HG02623 (cell line): ENCODE results near the gene DRC1.

ENCODE experiments used
- ATAC-seq: cut with Tn5 transposase; IDR thresholded peaks from one replicate; pipeline ENCODE4 v1.9.1; 2021; ENCODE audit warnings: moderate library complexity; ENCODE audit not compliant: unreplicated experiment

DRC1 gene

DNA sequence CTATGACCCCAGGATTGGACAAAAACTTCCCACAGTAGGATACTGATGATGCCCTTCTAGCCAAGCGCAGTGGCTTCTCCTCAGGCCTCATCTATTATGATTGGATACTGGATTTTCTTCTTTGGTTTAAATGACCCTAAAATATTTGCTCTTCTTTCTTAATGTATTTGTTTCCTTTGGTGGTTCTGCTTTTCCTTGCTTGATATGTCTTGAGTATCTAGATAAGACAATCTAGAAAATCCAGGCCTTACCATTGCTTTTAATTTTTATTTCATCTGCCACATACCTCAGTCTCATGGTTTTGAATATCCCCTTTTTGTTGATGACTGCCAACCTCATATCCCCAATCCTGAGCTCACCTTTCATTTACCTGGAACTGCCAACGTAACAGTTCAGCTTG, 40.6 kb downstream of the DRC1 start:
- no peak for ATAC-seq

DNA sequence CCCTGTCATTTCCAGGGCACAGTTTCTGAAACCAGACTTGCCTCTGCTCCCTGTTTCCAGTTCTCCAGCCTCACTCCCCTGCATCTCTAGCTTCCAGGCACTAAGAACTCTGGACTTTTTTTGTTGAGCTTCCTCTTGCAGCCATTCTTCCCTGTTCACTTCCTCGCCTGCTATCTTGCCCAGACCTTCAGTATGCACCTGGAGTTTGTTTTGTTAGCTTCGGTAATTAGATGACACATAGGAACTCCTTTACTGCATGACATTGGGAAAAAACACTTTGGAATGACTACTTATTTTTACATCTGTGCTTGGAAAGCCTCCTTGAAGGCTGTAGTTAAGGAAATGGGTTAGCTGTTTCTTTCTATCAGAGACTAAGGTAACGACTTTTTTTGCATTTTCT, 41.0 kb downstream of the DRC1 start:
- ATAC-seq: no peak

DNA sequence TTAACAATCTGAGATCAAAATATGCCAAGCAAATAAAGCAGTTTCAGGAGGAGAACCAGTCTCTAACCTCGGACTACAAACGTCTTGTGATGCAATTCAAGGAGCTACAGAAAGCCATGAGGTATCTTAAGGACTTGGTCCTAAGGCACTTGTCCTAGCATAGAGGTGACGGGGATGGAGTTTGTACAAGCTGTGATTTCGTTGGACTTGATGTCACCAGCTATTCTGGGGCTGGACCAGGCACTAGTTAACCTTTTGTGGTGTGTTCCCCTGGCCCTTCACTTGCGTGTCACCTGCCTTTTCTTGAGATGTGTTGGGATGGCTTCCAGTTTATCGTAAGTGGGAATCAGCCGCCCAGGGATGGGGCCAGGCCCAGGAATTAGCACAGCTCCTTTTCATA, 42.5 kb downstream of the DRC1 start:
- no peak for ATAC-seq

DNA sequence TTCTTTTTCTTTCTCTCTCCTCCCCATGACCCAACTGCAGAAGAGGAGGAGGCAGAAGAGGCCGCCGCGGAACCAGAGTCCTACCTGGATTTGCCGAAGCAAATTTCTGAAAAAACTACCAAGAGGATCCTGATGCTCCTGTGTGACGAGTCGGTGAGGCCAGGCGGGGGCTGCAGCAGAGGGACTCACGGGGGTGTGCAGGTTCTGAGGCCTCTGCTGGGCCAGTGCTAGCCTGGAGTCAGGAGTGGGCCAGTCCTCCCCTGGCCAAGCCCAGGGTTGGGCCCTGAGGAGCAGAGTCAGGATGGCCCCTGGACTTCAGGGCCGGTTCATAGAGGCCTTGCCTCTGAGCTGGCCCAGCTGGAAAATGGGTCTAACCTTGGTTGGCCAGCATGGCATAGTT, 46.9 kb downstream of the DRC1 start:
- no peak for ATAC-seq

DNA sequence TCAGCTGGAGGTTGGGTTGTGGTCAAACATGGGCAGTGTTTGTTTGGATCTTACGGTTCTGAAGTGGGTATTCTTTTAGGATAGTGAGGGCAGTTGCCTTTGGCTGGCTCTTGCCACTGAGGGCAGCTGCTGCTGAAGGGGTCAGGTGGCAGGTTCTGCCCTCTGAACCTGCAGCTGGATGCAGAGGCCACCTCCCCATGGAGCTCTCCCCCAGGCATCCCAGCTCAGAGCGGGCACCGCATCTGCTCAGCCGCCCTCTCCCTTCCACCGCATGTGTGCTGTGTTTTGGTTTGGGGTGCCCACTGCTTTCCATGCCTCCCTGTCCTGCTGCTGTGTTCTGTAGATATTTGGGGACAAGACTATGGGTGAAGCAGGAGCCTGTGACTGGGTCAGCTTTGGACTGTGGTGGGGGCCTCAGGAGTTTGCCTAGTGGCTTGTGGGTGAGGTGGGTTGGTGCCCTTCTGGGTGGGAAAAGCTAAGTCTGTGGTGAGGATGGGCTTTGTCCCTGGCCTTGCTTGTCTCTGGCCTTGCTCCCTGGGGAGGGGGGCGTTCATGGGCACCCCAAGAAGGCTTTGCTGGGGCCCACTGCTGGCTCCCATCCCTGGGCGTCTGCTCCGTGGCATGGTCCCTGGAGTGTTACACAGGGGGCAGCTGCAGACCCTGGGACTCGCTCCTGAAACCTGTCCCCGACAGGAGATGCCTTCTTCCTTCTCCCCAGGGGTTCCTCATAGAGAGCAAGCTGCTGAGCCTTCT, 47.7 kb downstream of the DRC1 start:
- no peak for ATAC-seq

DNA sequence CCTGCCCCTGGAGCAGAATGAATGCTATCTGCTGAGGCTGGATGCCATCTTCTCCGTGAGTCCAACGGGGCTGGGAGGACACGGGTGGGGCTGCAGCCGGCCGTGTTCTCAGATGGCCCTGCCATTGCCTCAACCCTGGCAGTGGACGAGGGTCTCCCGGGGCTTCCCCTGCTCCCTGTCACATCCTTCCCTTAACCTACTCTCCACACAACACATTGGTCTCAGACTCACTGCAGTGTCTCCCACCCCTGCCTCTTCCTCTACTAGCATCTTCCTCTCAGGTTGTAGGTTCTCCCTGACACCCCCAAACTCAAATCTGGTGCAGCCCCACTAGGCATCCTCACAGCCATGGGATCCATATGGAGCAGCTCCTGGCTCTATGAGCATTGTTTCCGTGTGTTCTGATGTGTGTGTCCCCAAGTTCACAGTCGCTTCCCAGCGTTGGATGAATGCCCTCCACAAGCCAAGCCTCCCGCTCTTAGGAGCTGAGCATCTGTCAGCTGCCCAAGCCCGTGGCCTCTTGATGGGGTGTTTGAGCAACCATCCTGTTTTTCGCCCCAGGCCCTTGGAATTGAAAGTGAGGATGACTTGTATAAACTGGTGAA, 48.4 kb downstream of the DRC1 start:
- ATAC-seq: no peak

DNA sequence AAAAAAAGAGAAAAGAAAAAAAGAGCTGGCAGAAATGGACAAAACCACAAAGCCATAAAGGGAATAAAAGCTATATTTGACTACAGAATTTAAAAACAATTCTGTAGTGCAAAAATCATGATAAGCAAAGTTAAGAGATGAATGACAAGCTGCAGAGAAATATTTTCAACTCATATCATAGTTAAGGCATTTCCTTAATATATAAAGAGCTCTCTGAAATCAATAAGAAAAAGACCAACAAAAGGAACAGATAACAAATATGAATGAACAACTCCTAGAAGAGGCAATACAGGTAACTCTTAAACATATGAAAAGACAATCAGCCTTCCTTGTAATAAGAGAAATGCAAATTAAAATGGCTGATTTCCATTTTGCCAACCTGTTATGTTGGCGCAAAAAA, 50.0 kb downstream of the DRC1 start:
- no peak for ATAC-seq

DNA sequence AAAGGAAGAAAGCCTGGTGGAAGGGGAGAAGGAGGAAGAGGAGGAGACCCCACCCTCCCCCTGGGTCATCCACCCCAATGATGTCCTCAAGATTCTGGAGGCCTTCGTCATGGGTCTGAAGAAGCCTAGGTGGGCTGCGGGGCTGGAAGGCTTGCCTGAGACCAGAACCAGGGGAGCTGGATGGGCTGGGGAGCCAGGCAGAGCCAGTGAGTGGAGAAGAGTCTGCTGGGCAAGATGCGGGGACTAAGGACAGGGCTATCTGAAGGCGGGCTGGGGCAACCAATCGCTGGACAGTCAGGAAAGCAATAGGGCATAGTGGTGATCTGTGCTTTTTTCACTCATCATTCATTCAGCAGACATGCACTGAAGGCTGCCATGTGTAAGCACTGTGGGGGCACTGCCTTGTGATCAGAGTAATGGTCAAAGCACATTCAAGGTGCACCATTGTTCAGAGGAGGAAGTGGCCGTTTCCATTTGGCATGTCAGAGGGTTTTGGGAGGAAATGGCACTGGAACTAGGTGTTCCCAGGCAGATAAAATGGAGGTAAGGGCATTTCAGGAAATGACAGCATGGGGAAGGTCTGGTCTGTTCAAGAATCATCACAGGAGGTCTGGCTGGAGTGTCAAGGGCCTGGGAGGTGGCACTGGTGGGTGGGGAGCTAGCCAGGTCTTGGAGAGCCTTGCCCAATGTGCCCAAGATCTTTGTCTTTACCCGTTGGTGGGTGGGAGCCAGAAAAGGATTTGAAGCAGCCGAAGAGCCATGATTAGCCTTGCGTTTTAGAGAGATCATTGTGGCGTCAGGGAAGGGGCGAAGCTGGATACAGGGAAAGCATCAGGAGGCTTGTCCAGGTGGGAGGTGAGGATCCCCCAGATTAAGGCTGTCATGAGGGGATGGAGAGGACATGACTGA, 52.0 kb downstream of the DRC1 start:
- ATAC-seq: no peak

DNA sequence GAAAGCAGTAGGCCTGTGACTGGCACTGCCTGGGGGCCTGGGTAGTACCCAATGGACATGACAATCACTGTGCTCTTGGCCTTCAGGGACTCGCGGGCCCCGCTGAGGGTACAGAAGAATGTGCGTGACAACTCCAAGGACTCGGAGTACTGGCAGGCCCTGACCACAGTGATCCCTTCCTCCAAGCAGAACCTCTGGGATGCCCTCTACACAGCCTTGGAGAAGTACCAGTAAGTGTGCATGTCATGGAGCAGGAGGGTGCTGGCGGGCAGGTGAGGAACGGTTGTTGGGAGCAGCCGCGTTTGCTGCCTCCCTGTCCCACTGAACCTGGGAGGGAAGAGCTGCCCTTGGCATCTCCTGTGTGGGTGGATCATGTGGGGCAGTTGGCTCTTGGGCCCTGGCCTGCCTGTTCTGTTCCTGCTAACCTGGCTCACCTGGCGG, 52.9 kb downstream of the DRC1 start:
- no peak for ATAC-seq

DNA sequence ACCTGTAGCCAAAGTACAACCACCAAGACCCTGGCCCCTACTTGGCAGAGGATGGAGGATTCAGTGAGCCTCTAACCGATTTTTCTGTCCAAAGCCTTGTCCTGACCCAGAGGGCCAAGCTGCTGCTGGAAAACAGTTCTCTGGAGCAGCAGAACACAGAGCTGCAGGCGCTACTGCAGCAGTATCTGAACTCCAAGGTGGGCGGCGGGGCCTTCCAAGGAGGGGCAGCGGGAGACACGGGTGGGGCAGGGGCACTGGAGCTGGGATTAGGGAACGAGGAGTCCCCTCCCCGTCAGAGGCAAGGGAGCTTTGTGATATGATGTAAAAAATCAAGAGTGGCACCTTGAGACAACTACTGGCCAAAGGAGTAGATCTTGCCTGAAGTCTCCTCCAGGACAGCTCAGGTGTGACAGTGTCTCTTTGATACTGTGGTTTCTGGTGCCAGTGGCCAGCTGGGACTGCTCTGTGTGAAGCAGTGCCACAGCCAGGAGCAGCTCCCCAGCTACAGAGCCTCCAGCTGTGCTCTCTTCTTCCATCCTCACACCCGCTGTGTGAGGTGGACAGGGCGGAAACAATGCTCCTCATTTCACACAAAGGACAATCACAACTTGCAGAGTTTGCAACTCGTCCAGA, 53.4 kb downstream of the DRC1 start:
- no peak for ATAC-seq

DNA sequence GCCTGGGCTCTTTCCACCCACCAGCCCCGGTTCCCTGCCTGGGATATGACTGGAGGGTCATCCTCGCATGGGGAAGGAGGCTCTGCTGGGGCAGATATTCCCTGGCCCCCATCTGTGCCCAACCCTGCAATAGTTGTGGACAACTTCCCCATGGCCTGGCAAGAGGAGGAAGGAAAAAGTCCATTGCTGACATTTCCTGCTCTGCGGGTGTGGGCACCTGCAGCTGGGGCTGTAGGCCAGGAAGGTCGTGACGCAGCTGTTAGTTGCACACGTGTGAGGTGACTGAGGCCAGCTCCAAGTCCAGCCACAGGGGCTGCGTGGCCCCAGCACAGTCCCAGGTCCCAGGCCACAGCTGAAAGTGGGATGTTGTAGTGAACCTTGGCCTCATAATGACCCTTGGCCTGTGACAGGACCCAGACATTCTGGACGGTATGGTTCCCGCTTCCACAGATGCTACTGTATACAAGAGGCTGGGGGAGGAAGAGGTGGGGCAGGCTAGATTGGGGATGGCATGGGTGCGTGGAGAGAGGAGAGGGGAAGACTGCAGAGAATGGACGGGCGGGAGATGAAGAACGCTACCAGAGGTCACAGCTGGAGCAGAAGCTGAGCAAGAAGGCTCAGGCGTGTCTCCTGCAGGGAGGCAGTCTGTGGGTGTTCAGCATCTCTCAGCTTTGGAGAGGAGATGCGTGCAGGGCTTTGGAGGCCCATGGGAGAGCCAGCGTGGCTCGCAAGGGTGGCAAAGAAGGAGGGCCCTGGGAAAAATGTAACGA, 54.1 kb downstream of the DRC1 start:
- no peak for ATAC-seq

DNA sequence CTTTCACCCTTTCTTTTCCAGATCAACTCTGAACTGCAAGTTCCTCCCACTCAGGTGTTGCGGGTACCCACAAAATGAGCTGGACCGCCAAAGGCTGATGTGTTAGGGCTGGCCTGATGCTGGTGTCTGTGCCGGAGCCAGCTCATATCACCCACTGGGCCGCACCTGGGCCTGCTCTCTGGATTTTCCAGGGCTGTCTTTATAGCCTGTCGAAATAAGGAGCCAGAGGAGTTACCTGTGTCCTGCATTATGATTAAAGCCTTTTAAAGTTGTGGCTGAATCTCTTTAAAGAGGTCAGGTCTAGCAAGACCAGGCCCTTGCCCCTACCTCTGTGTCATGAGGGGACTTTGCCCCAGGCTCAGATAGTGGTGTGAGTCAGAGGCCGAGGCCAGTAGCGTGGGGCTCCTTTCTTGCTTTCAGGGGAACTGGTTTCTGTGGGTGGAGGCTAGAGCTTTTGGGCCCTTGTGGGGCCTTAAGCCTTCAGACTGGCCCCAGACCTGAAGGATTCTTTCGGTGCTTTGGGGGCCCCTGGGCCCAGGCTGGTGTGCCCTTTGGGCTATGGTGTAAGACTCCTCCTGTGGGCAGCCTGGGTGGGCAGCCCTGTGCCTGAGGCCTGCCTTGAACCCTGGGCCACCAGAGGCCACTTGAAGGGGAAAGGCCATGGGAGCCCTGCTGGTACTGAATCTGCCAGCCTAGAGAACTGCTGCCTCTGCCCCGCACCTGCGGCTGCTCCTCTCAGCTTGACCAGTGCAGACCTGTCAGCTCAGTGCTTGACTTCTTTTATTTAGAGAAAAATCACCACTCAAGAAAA, 54.9 kb downstream of the DRC1 start:
- no peak for ATAC-seq

DNA sequence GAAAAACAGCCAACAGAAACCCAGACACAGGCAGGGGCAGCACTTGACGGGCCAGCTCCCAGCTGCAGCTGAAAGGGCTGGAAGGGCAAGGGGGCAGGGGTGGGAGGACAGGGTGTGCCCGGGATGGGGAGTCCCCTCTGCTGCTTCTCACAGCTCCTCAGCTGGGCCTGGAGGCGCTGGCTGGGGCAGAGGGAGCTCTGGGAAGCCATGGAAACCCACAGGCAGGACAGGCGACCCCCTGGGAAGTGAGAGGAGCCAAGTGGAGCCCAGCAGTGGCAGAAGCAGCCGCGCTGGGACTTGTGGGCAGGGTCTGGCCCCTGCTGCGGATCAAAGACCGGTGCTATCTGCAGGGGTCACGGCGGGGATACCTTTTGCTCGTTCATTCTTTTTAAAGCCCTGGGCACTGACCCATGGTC, 55.5 kb downstream of the DRC1 start:
- ATAC-seq: no peak

DNA sequence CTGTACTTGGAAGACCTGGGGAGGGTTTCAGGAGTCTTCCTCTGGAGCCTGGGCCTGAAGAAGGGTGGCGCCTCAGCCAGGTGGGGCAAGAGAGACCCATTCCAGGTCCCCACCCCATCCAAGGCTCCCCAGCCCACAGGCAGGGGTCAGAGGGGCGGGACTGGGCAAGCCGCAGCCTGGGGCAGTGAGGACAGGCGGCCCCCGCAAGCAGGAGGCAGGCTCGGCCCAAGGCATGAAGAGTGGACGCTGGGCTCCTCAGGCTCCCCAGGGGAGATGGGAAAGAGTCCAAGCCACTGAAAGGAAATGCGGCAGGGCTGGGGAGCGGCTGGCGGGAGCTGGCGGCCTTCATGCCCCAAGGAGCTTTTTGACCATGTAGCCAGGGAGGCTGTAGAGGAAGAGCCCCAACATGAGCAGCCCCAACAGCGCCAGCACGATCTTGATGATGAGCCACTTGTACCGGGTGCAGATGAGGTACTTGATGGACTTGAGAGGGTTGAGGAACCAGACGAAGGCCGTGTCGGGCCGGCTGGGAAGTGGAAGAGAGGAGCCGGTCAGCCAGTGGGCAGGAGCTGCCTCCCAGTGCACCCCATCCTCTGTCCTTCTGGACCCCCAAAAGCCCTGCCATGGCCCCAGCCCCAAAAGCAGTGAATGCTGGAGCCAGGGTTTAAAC, 56.1 kb downstream of the DRC1 start:
- ATAC-seq: no peak

DNA sequence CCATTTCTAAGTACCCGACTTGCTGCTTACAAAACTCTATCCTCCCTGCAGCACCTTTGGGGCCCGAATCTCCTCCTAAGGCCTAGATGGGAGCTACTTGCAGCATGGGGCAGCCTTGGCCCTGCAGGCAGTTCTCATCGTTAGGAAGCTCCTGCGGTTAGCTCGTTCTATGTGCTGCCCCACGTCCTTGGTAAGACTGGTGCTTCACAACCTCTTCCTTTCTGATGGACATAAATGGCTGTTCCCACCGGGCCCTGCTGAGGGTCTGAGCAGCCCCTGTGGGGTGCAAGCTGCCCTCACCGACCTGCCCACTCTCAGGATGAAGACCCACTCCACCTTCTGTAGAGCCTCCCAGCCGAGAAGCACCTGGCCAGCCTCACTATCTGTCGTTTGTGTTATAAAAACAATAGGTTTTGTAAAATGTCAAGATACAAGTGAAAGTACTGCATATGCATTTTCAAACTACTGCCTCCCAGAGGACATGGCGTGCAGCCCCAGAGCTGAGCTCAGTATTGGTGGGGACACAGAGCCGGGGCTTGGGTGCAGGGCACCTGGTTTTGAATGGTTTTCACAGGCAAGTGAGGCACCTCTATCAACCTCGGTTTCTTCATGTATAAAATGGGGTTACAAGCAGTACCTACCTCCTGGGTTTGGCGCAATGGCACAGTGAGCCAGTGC, 56.8 kb downstream of the DRC1 start:
- ATAC-seq: no peak

DNA sequence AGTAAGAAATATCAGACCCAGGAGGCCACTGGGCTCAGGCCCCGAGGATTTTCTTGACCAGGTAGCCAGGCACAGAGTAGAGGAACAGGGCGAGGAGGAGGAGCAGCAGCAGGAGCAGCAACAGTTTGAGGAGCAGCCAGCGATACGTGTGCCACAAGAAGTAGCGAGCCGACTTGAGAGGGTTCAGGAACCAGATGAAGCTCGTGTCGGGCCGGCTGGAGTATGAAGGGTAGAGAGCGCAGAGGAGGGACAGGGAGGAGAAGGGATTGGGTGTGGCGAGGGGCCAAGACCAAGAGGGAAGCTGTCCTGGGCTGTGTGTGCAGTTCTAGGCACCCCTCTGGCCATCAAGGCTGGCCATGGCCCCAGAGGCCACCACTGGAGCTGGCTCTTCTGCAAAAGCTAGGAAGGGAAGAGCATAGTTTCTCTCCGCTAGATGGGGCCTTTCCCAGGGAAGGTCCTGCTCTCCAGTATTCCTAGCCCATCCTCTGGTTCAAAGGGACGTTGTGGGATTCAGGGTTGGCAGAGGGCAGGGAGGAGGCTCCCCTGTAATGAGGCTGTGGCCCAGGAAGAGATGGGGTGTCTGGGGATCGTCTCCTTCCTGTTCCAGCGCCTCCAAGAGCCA, 58.4 kb downstream of the DRC1 start:
- ATAC-seq: no peak

DNA sequence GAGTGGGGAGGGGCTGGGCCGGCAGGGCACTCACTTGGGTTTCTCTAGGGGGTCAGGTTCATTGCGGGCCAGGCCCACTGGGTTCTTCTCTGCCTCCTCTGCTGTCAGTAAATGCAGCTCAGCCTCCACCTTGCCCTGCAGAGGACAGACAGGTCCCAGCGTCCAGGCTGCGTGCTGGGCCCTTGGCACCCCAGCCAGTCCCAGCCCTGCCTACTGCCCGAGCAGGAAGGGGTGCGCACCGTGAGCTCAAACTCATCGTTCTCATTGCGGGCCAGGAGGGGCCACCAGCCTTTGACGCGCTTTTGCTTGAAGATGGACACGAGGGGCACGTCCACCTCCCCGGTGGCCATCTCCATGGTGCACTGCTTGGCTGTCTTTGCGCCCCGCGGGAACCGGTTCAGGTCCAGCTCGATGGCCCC, 58.9 kb downstream of the DRC1 start:
- ATAC-seq: no peak

DNA sequence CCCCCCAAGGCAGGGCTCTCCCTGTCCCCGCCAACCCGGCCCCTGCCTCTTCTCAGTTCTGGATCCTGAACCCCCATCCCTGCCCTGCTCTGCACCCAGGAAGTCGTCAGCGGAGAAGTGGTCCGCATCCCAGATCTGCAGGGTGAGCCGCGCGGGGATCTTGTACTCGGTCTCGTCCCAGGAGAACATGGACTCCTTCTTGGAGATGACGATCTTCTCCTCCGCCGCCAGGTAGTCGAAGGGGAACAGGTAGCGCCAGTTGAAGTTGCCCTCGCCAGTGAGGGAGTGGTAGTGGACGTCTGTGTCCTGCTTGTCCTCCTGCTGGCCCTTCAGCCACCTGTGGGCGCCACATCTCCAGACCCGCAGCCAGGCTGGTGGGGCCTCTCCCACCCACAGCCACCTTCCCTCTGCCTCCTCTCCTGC, 59.9 kb downstream of the DRC1 start:
- no peak for ATAC-seq
